Renal cortical epithelial cell (primary cell): ENCODE measurements around the gene FAAH. TPM values are rescaled to one million over a fixed set of nuclear protein-coding genes. Genes with fewer than 3 reads are reported as not detected.

Experiments used
- DNase-seq: peaks from one replicate; pipeline ENCODE4 v3.0.0-alpha.2; 2011; ENCODE audit warnings: low read depth
- total RNA-seq: library from RNA; depleted of rRNA; stranded (reverse); fragments of >200 nt; gene quantifications from 2 replicates; pipeline ENCODE4 v1.2.3, GENCODE V29; 2014

The FAAH gene
- total RNA-seq, 1 donor from 2014 or later, result 10.8 TPM

DNA sequence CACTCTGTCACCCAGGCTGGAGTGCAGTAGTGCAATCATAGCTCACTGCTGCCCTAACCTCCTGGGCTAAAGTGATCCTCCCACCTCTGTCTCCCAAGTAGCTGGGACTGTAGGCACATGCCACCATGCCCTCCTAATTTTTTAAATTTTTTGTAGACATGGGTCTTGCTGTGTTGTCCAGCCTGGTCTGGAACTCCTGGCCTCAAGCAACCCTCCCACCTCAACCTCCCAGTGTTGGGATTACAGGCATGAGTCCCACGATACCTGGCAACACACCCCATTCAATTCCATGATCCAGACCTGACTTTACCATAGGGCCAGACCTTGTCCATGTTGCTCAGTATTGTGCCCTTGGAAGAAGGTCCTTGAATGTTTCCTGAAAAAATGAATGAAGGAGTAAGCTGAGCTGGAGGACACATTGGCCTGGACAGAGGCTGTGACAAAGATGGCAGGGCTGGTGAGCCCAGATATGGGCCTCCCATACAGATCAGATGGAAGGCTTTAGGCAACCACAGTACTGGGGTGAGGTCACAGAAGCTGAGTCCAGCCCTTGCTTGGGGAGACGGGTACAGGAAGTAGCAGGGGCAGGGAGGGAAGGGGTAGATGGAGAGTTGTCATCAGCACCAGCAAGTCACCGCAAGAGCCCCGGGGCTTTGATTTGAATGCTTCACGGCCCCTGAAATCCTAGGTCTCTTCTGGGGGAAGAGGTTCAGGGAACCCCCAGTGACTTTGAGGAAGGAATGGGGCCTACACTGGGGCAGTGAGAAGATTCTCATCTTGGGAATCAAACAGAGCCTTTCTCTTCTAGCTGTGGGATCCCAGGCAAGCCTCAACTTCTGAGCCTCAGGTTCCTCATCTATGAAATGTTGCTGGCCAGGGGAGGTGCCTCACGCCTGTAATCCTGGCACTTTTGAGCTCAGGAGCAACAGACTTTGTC, 55.4 kb downstream of the FAAH start:
- DNase-seq, result no peak

DNA sequence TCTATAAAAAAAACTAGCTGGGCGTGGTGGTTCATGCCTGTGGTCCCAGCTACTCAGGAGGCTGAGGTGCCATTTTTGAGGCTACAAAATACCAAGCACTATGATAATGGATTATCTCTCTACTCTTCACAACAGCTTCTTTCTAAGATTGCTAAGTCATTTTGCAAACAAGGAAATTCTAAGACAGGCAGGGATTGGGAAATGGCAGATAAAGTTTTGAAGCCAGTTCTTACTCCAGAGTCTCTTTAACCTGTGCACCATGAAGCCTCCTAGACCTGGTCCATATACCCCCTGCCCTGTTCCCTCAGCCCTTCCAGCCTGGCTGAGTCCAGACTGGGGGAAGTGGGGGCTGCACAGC, 56.0 kb downstream of the FAAH start:
- no peak for DNase-seq

DNA sequence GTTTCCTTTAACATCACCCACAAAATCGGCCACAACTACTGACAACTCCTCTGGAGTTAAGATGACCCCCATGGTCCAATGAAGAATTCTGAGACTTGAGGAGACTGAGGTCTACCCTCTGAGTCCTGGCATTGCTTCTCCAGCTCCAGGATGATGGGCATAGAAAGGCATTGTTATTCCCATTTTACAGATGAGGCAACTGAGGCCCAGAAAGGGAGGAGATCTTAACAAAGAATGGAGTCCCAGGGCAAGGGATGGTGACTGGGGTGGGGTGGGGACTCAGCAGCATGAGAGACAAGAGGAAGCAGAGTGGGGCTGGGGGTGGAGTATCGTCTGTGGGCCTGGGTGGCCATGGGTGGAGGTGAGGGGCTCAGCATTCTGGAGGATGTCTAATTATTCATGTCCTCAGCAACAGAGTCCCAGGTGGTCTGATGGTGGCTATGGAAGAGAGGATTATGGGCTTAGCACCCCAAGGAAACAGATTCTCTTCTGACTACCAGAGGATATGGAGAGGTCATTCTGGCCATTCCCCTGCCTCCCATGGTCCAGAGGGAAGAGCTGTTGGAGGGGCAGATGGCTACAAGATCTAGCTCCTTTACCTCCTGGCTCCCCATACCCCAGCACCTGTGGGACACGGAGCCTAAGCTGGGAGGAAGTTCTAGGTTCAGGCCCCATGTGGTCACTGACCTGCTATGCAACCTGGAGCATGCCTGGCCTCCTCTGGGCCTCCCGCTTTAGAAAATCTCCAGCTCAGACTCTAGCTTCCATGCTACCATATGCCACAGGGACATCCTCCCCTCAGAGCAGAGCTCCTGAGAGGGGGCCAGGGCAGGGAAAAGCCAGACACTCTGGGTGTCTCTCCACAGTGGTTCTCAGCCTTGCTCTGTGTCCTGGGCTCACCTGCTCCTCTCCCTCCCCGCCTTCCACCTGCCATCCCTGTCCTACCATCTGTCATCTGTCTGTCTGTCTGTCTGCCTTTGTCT, 58.1 kb downstream of the FAAH start:
- DNase-seq, result no peak

DNA sequence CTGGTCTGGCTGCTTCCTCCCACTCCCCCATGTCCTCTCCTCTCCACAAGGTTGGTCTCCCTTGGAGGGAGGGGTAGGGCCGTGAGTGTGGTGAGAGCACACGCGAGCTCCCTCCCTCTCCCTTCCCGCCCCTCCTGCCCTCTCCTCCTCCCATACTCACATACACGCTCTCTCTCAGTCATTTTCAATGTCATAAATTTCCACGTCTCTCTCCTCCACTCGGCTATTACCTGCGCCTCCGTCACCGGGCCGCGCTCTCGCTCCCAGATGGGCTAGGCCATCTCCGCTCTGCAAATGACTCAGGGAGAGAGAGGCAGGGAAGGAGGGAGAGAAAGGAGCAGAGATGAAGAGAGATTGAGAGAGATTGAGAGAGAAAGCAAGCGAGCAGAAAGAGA, 58.8 kb downstream of the FAAH start:
- DNase-seq, result no peak

DNA sequence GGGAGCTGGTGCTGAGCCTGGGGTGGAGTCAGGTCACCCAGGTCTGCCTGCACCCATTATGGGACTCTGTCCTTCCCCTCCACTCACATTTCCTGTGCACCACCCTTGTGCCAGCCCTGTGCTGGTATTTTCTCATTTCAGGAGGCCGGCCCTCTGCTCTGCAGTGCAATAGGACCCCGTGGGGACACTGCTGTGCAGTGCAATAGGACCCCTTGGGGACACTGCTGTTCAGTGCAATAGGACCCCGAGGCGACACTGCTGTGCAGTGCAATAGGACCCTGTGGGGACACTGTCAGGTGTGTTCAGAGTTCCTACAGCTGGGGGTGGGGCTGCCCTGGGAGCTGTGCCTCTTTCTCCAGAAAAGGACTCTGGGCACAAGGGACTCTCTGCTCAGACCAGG, 59.3 kb downstream of the FAAH start:
- no peak for DNase-seq

DNA sequence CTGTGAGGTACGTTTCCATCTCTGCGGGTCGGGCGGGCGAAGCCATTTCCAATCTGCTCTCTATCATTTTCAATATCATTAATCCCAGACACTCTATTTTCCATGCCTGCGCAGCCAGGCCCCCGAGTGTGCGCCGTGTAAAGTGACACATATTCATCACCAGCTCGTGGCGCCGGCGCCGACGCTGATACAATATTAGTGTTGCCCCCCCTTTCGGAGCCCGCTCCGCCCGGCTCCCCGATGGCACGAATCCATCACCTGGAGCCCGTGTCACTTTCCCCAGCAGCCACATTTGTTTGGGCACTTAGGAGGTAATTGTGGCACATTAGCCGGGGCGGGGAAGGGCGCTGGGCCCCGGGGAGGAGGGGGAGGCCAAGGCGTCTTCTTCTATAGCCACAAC, 61.8 kb downstream of the FAAH start:
- no peak for DNase-seq

DNA sequence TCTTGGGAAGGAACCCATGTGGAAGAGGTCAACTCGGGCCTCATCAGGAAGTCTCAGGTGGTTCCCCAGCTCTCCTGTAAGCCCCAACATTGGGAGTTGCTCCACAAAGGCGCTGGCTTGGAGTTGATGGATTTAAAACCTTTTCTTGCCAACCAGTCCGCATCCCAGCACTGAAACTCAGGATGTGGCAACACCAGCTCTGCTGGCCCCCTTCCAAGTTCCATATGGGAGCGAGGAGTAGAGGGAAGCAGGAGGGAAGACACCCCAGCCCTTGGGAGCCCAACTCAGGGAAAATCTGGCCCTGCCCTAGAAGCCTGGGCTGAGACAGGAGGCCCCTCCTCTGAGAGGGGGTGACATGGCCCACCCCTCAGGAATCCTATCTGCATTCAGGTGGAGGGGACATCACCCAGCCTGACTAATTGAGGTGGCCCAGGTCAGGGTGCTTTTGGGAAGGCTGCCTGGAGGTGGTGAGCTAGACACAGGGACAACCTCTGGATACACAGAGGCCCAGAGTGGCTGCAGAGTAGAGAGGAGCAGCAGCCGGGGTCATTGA, 62.4 kb downstream of the FAAH start:
- no peak for DNase-seq

DNA sequence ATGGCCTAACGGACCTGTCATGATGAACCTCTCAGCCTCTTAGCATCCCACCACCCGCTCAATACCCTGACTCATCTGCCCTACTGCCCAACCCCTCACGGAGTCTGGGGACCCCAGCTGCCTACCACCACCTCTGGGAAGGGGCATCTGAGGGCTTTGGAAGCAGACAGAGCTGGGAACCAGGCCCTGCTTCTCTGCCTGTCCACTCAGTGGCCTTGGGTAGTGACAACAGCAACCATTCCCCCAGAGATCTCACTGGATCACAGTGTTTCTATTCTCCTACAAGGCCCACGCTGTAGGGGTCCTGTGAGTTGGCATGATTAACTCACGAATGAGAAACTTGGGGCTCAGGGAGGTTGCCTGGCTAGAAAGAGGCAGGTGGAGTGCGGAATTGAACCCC, 63.1 kb downstream of the FAAH start:
- DNase-seq, result no peak

DNA sequence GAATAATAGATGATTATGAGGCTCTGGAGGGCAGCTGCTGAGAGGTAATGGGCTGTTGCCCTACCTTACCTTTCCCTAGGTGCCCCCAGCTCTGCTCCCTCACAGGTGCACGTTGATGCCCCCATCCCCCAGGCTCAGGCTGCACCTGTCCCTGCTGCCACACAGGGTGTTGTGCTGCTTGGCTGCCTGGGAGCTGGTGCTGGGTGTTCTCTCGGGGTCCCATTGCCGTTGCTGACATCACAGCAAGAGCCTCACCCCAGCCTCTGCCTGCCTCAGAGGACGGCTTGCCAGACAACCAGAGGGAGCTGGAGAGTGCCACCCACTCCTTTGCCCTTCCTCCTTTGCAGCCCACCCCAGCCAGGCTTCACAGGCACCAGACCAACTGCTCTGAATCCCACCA, 64.1 kb downstream of the FAAH start:
- no peak for DNase-seq

DNA sequence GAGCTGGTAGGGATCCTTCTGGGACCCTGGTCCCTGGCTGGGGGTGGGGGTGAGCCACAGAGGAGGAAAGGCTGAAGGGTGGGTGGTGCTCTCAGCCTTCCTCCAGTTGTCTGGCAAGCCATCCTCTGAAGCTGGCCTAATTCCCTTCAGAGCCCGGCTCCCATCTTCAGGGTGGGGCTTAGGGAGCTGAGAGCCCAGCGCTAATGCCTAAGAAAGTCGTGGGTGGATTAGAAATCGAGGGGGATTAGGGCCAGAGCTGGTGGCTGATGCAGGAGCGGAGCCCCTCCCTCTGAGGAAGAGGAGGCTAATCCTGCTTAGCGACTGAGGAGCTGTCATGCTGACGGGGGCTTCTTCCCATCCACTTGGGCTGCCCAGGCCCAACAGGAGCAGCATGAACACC, 64.7 kb downstream of the FAAH start:
- no peak for DNase-seq

DNA sequence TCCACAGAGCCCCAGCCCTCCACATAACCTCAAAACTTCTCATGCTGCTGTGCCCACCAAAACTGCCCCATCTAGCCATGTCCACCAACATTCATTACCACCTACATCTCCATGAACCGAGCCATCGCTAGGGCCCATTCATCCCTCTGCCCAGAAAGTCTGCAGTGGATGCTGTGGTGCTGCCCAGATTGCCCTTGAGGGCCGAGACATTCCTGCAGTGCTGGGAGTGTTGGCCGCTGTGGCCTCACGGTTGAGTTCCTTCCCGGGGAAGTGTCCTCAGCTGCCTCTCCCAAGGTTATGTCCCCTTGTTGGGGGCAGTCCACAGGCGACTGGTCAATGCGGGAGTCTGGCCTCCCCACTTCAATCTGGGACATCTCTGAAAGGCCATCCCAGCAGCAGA, 65.2 kb downstream of the FAAH start:
- DNase-seq, result no peak

DNA sequence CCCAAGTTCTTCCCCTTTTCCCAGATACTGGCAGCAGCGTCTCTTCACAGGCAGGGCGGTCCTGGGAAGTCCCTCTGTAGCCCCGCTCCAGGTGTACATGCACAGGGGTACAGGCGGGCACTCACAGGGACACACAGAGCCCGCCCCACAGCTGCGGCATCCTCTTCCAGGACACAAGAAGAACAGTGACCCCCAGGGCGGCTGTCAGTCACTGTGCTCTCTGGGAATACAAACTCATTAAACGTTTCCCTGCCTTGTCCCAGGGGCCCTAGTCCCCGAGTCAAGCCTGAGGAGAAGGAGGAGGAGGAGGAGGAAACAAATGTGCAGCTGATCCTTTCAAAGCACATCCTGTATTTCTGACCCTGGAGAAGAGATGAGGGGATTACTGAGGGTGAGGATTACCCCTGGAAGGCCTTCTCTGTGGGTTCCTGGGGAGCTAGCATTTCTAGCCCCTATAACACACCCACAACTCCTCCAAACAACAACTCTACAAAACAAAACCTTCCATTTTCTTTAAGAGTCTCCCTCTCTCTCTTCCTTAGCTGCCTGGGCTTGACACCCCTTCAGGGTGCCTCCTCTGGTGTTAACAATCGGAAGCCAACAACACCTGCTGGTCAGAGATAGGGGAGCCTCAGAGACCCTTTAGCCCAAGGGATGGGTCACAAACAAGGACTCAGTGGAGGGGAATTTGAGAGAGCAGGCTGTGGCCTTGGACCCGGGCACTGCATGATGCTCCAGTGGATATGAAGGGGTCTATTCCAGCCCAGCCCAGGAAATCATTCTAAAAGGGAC, 67.1 kb downstream of the FAAH start:
- no peak for DNase-seq

DNA sequence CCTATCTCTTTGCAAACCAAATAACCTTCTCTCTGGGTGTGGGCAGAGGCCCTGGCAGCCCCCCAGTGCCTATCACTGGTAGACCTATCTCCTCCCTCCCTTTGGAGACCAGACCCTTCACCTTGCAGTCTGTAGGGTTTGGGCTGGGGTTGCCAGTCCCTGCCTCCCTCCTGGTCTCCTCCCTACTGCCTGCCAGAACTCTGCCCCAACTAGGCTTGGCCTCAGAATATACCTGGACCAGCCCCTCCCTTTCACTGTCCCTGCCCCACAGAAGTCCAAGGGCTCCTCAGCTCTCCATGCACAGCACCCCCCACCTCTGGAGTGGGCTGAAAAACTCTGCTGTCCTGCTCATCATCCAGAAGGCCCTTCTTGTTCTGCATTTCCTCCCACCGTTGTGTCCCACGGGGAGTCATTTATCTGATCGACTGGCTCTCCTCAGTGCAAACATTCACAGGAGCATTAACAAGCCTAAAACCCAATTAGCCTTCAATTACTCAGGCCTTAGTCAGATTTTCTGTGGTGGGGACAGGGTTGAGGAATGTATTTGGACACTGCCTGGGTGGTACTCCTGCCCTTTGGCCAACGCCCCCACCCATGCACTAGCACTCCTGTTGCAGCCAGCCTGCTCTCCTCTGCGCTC, 67.8 kb downstream of the FAAH start:
- peak; percentile 22 for DNase-seq

Other genes with a start within 250 kb of the FAAH start
- 78.7 and 114 TPM in 2 replicates for gene TSPAN1, start 219.2 kb upstream of the FAAH start, total RNA-seq
- not detected in 2 replicates for gene P3R3URF, start 217.8 kb upstream of the FAAH start, total RNA-seq
- gene POMGNT1, start 195.9 kb upstream of the FAAH start, total RNA-seq, result 34.0 and 38.6 TPM in 2 replicates
- gene LURAP1, start 191.0 kb upstream of the FAAH start, total RNA-seq, result 2.1 and 13.8 TPM in 2 replicates
- gene RAD54L, start 146.6 kb upstream of the FAAH start, total RNA-seq, result 1.9 and 5.4 TPM in 2 replicates
- 106 and 118 TPM in 2 replicates for gene LRRC41, start 90.7 kb upstream of the FAAH start, total RNA-seq
- 526 and 736 TPM in 2 replicates for gene UQCRH, start 90.6 kb upstream of the FAAH start, total RNA-seq
- 21.7 and 27.4 TPM in 2 replicates for gene NSUN4, start 53.5 kb upstream of the FAAH start, total RNA-seq
- not detected in 2 replicates for gene DMBX1, start 95.5 kb downstream of the FAAH start, total RNA-seq
- gene KNCN, start 157.3 kb downstream of the FAAH start, total RNA-seq, result not detected in 2 replicates
- 17.7 and 20.0 TPM in 2 replicates for gene MKNK1, start 210.0 kb downstream of the FAAH start, total RNA-seq
- 7.6 and 11.5 TPM in 2 replicates for gene MOB3C, start 222.5 kb downstream of the FAAH start, total RNA-seq